ENCODE measurements around the gene ILKAP.

Gene ILKAP

GRCh38 chr2:238128061-238128440, 75.4 kb downstream of the ILKAP start:
- no peaks in the 10 kb centered on the region for H3K9me3 ChIP-seq (ENCODE audit: control insufficient read depth in 2 of 2, low read length in 2 of 2)
- no peak overlapping the region for H3K9ac ChIP-seq (ENCODE audit: low read depth in 1 of 2, low read length in 2 of 2)
- H3K36me3 ChIP-seq (ENCODE audit: control insufficient read depth in 2 of 2, insufficient read depth in 2 of 2, low read length in 2 of 2) = no peaks in the 10 kb centered on the region
- no peaks in the 10 kb centered on the region for H3K4me1 ChIP-seq (ENCODE audit: control insufficient read depth in 2 of 2, insufficient read depth in 2 of 2, low read length in 2 of 2)
- H3K27ac ChIP-seq (ENCODE audit: low read depth in 2 of 2, low read length in 2 of 2) = no peak overlapping the region
- H3K4me3 ChIP-seq (ENCODE audit: low read length in 2 of 2) = no peak overlapping the region
- no peaks in the 10 kb centered on the region for H3K27me3 ChIP-seq (ENCODE audit: control insufficient read depth in 2 of 2, insufficient read depth in 2 of 2, low read length in 2 of 2)

- Histone ChIP-seq H3K36me3 (ENCODE audit: control insufficient read depth in 2 of 2, insufficient read depth in 2 of 2, low read length in 2 of 2) (no peaks in the 10 kb centered on the region), H3K27me3 (ENCODE audit: control insufficient read depth in 2 of 2, insufficient read depth in 2 of 2, low read length in 2 of 2) (no peaks in the 10 kb centered on the region), H3K9me3 (ENCODE audit: control insufficient read depth in 2 of 2, low read length in 2 of 2) (no peaks in the 10 kb centered on the region), H3K4me3 (ENCODE audit: low read length in 2 of 2) (no peak overlapping the region), H3K4me1 (ENCODE audit: control insufficient read depth in 2 of 2, insufficient read depth in 2 of 2, low read length in 2 of 2) (no peaks in the 10 kb centered on the region), H3K27ac (ENCODE audit: low read depth in 2 of 2, low read length in 2 of 2) (no peak overlapping the region), H3K9ac (ENCODE audit: low read depth in 1 of 2, low read length in 2 of 2) (no peak overlapping the region)
Measured at GRCh38 chr2:238127165-238128060, 76.1 kb downstream of the ILKAP start.

- H3K4me3 ChIP-seq (ENCODE audit: low read length in 2 of 2) = no peak overlapping the region
- no peaks in the 10 kb centered on the region for H3K9me3 ChIP-seq (ENCODE audit: control insufficient read depth in 2 of 2, low read length in 2 of 2)
- H3K27me3 ChIP-seq (ENCODE audit: control insufficient read depth in 2 of 2, insufficient read depth in 2 of 2, low read length in 2 of 2) = no peaks in the 10 kb centered on the region
- no peaks in the 10 kb centered on the region for H3K4me1 ChIP-seq (ENCODE audit: control insufficient read depth in 2 of 2, insufficient read depth in 2 of 2, low read length in 2 of 2)
- H3K27ac ChIP-seq (ENCODE audit: low read depth in 2 of 2, low read length in 2 of 2) = no peak overlapping the region
- no peak overlapping the region for H3K9ac ChIP-seq (ENCODE audit: low read depth in 1 of 2, low read length in 2 of 2)
- no peaks in the 10 kb centered on the region for H3K36me3 ChIP-seq (ENCODE audit: control insufficient read depth in 2 of 2, insufficient read depth in 2 of 2, low read length in 2 of 2)
Measured at GRCh38 chr2:238126775-238127164, 76.7 kb downstream of the ILKAP start.

GRCh38 chr2:238126338-238126737, 77.2 kb downstream of the ILKAP start:
- no peaks in the 10 kb centered on the region for H3K36me3 ChIP-seq (ENCODE audit: control insufficient read depth in 2 of 2, insufficient read depth in 2 of 2, low read length in 2 of 2)
- no peaks in the 10 kb centered on the region for H3K27me3 ChIP-seq (ENCODE audit: control insufficient read depth in 2 of 2, insufficient read depth in 2 of 2, low read length in 2 of 2)
- H3K4me1 ChIP-seq (ENCODE audit: control insufficient read depth in 2 of 2, insufficient read depth in 2 of 2, low read length in 2 of 2) = no peaks in the 10 kb centered on the region
- no peaks in the 10 kb centered on the region for H3K9me3 ChIP-seq (ENCODE audit: control insufficient read depth in 2 of 2, low read length in 2 of 2)
- no peak overlapping the region for H3K4me3 ChIP-seq (ENCODE audit: low read length in 2 of 2)
- H3K9ac ChIP-seq (ENCODE audit: low read depth in 1 of 2, low read length in 2 of 2) = no peak overlapping the region
- no peak overlapping the region for H3K27ac ChIP-seq (ENCODE audit: low read depth in 2 of 2, low read length in 2 of 2)

- H3K9ac ChIP-seq (ENCODE audit: low read depth in 1 of 2, low read length in 2 of 2) = no peak overlapping the region
- H3K27me3 ChIP-seq (ENCODE audit: control insufficient read depth in 2 of 2, insufficient read depth in 2 of 2, low read length in 2 of 2) = no peaks in the 10 kb centered on the region
- H3K9me3 ChIP-seq (ENCODE audit: control insufficient read depth in 2 of 2, low read length in 2 of 2) = no peaks in the 10 kb centered on the region
- no peaks in the 10 kb centered on the region for H3K4me1 ChIP-seq (ENCODE audit: control insufficient read depth in 2 of 2, insufficient read depth in 2 of 2, low read length in 2 of 2)
- H3K36me3 ChIP-seq (ENCODE audit: control insufficient read depth in 2 of 2, insufficient read depth in 2 of 2, low read length in 2 of 2) = no peaks in the 10 kb centered on the region
- no peak overlapping the region for H3K27ac ChIP-seq (ENCODE audit: low read depth in 2 of 2, low read length in 2 of 2)
- no peak overlapping the region for H3K4me3 ChIP-seq (ENCODE audit: low read length in 2 of 2)
Measured at GRCh38 chr2:238125127-238125885, 78.2 kb downstream of the ILKAP start.

- Histone ChIP-seq H3K9ac (ENCODE audit: low read depth in 1 of 2, low read length in 2 of 2) (no peak overlapping the region), H3K4me3 (ENCODE audit: low read length in 2 of 2) (no peak overlapping the region), H3K4me1 (ENCODE audit: control insufficient read depth in 2 of 2, insufficient read depth in 2 of 2, low read length in 2 of 2) (no peaks in the 10 kb centered on the region), H3K9me3 (ENCODE audit: control insufficient read depth in 2 of 2, low read length in 2 of 2) (no peaks in the 10 kb centered on the region), H3K27ac (ENCODE audit: low read depth in 2 of 2, low read length in 2 of 2) (no peak overlapping the region), H3K27me3 (ENCODE audit: control insufficient read depth in 2 of 2, insufficient read depth in 2 of 2, low read length in 2 of 2) (no peaks in the 10 kb centered on the region), H3K36me3 (ENCODE audit: control insufficient read depth in 2 of 2, insufficient read depth in 2 of 2, low read length in 2 of 2) (no peaks in the 10 kb centered on the region)
Measured at GRCh38 chr2:238124488-238125126, 78.9 kb downstream of the ILKAP start.

GRCh38 chr2:238123991-238124470, 79.5 kb downstream of the ILKAP start:
- H3K4me1 ChIP-seq (ENCODE audit: control insufficient read depth in 2 of 2, insufficient read depth in 2 of 2, low read length in 2 of 2) = no peaks in the 10 kb centered on the region
- no peaks in the 10 kb centered on the region for H3K9me3 ChIP-seq (ENCODE audit: control insufficient read depth in 2 of 2, low read length in 2 of 2)
- no peak overlapping the region for H3K4me3 ChIP-seq (ENCODE audit: low read length in 2 of 2)
- no peak overlapping the region for H3K27ac ChIP-seq (ENCODE audit: low read depth in 2 of 2, low read length in 2 of 2)
- no peak overlapping the region for H3K9ac ChIP-seq (ENCODE audit: low read depth in 1 of 2, low read length in 2 of 2)
- no peaks in the 10 kb centered on the region for H3K27me3 ChIP-seq (ENCODE audit: control insufficient read depth in 2 of 2, insufficient read depth in 2 of 2, low read length in 2 of 2)
- no peaks in the 10 kb centered on the region for H3K36me3 ChIP-seq (ENCODE audit: control insufficient read depth in 2 of 2, insufficient read depth in 2 of 2, low read length in 2 of 2)

GRCh38 chr2:238123218-238123971, 80.1 kb downstream of the ILKAP start:
- H3K36me3 ChIP-seq (ENCODE audit: control insufficient read depth in 2 of 2, insufficient read depth in 2 of 2, low read length in 2 of 2) = no peaks in the 10 kb centered on the region
- H3K4me3 ChIP-seq (ENCODE audit: low read length in 2 of 2) = no peak overlapping the region
- no peak overlapping the region for H3K9ac ChIP-seq (ENCODE audit: low read depth in 1 of 2, low read length in 2 of 2)
- H3K9me3 ChIP-seq (ENCODE audit: control insufficient read depth in 2 of 2, low read length in 2 of 2) = no peaks in the 10 kb centered on the region
- no peaks in the 10 kb centered on the region for H3K4me1 ChIP-seq (ENCODE audit: control insufficient read depth in 2 of 2, insufficient read depth in 2 of 2, low read length in 2 of 2)
- no peak overlapping the region for H3K27ac ChIP-seq (ENCODE audit: low read depth in 2 of 2, low read length in 2 of 2)
- peaks cover 0 to under 1% of the 10 kb centered on the region in 2 donors for H3K27me3 ChIP-seq (ENCODE audit: control insufficient read depth in 2 of 2, insufficient read depth in 2 of 2, low read length in 2 of 2)

GRCh38 chr2:238122287-238123217, 80.9 kb downstream of the ILKAP start:
- H3K9me3 ChIP-seq (ENCODE audit: control insufficient read depth in 2 of 2, low read length in 2 of 2) = no peaks in the 10 kb centered on the region
- H3K27ac ChIP-seq (ENCODE audit: low read depth in 2 of 2, low read length in 2 of 2) = no peak overlapping the region
- H3K27me3 ChIP-seq (ENCODE audit: control insufficient read depth in 2 of 2, insufficient read depth in 2 of 2, low read length in 2 of 2) = peaks cover 0 to 6% of the 10 kb centered on the region in 2 donors
- no peaks in the 10 kb centered on the region for H3K36me3 ChIP-seq (ENCODE audit: control insufficient read depth in 2 of 2, insufficient read depth in 2 of 2, low read length in 2 of 2)
- H3K4me1 ChIP-seq (ENCODE audit: control insufficient read depth in 2 of 2, insufficient read depth in 2 of 2, low read length in 2 of 2) = no peaks in the 10 kb centered on the region
- no peak overlapping the region for H3K9ac ChIP-seq (ENCODE audit: low read depth in 1 of 2, low read length in 2 of 2)
- H3K4me3 ChIP-seq (ENCODE audit: low read length in 2 of 2) = no peak overlapping the region
